A549 (cell line): ENCODE results near the gene DERA. TPM values are rescaled to one million over a fixed set of nuclear protein-coding genes. Genes with fewer than 3 reads are reported as not detected.
"Not testable (repeated sequence)": the region's sequence is repeated elsewhere in the genome, so short reads cannot be mapped to it uniquely, and the experiment has no call there.

Experiments used
- ATAC-seq, 2 experiments: fragments of 200-7000 bp in 1 of 2; fragments of >200 bp in 1 of 2; cut with Nextera tagmentation in 1 of 2; cut with Tn5 transposase in 1 of 2; 3 replicates each; pipeline versions ENCODE4 v1.8.0 to v1.9.1; 2018 to 2020; ENCODE audit warnings: mild to moderate bottlenecking in 1 of 2, moderate library complexity in 1 of 2
- CTCF ChIA-PET: fragments of 300-600 bp; sonication (Branson Sonifier 250); formaldehyde crosslinking; extraction: SDS; loops from one replicate; lab custom pipeline; 2021; ENCODE audit warnings: antibody characterized with exemption, inconsistent platforms; lab: Yijun Ruan, JAX
- POLR2A ChIA-PET: fragments of 350-600 bp; formaldehyde crosslinking; extraction: SDS; loops from one replicate; lab custom pipeline; 2021; ENCODE audit warnings: antibody characterized with exemption, inconsistent platforms; lab: Yijun Ruan, JAX
- DNase-seq, 2 experiments: peaks; one replicate each; pipeline versions ENCODE4 v3.0.0 to v3.0.0-alpha.2; 2011 to 2016; ENCODE audit warnings: low read depth in 1 of 2, low spot score in 1 of 2
- FAIRE-seq: peaks from 2 replicates; lab custom pipeline; 2011; peaks lifted over from hg19 to GRCh38; lab: Jason Lieb, UNC
- H3K27ac ChIP-seq, 2 experiments: fragments of >200 bp; sonication (Bioruptor Twin); formaldehyde crosslinking; 3 replicates each; pipeline ENCODE4 v1.5.1; 2016 to 2017
- H3K4me1 ChIP-seq: fragments of >200 bp; sonication (Bioruptor Twin); formaldehyde crosslinking; 3 replicates; pipeline ENCODE4 v1.6.1; 2016
- H3K4me2 ChIP-seq: fragments of >200 bp; sonication (Bioruptor Twin); formaldehyde crosslinking; 3 replicates; pipeline ENCODE4 v1.6.1; 2016
- H3K4me3 ChIP-seq: fragments of >200 bp; sonication (Bioruptor Twin); formaldehyde crosslinking; 3 replicates; pipeline ENCODE4 v1.5.1; 2016
- H3K9me3 ChIP-seq: fragments of >200 bp; sonication (Bioruptor Twin); formaldehyde crosslinking; 3 replicates; pipeline ENCODE4 v1.6.1; 2016
- CEBPB ChIP-seq, 2 experiments: fragments of >200 bp in 1 of 2; sonication (Bioruptor Twin) in 1 of 2; formaldehyde crosslinking in 1 of 2; IDR thresholded peaks; 2 replicates each; pipeline ENCODE4 v1.6.1; 2012 to 2016
- CHD2 ChIP-seq: fragments of 150-350 bp; IDR thresholded peaks from 2 replicates; pipeline ENCODE4 v1.6.1; 2014; ENCODE audit warnings: low read length; ENCODE audit not compliant: partially characterized antibody
- CHD4 ChIP-seq: fragments of 200-600 bp; sonication (generic); IDR thresholded peaks from 2 replicates; pipeline ENCODE4 v1.6.1; 2016; ENCODE audit warnings: antibody characterized with exemption, mild to moderate bottlenecking, borderline replicate concordance
- EHF ChIP-seq: fragments of 250-450 bp; sonication (Bioruptor Pico); IDR thresholded peaks from 2 replicates; pipeline ENCODE4 v1.5.0; 2020; ENCODE audit warnings: mild to moderate bottlenecking
- ESRRA ChIP-seq: fragments of 150-350 bp; IDR thresholded peaks from 2 replicates; pipeline ENCODE4 v1.6.1; 2014; ENCODE audit warnings: mild to moderate bottlenecking, low read length, borderline replicate concordance
- FOXS1 ChIP-seq: fragments of 250-450 bp; sonication (Bioruptor Pico); IDR thresholded peaks from 2 replicates; pipeline ENCODE4 v1.5.0; 2020; ENCODE audit warnings: mild to moderate bottlenecking, moderate library complexity
- GATA3 ChIP-seq: IDR thresholded peaks from 2 replicates; pipeline ENCODE4 v1.6.1; 2012; ENCODE audit warnings: borderline replicate concordance
- HDAC2 ChIP-seq: fragments of 200-600 bp; sonication (generic); IDR thresholded peaks from 2 replicates; pipeline ENCODE4 v1.6.1; 2016
- HES2 ChIP-seq: fragments of >200 bp; sonication (Bioruptor Twin); formaldehyde crosslinking; IDR thresholded peaks from 2 replicates; pipeline ENCODE4 v1.6.1; 2016
- HOXA7 ChIP-seq: fragments of 250-450 bp; sonication (Bioruptor Pico); IDR thresholded peaks from 2 replicates; pipeline ENCODE4 v1.5.0; 2020; ENCODE audit warnings: mild to moderate bottlenecking, moderate library complexity
- HOXB13 ChIP-seq: fragments of 250-450 bp; sonication (Bioruptor Pico); IDR thresholded peaks from 2 replicates; pipeline ENCODE4 v1.5.0; 2020; ENCODE audit warnings: low read depth, mild to moderate bottlenecking, moderate library complexity
- HOXB5 ChIP-seq: fragments of 250-450 bp; sonication (Bioruptor Pico); IDR thresholded peaks from 2 replicates; pipeline ENCODE4 v1.5.0; 2020; ENCODE audit warnings: mild to moderate bottlenecking, moderate library complexity
- JUN ChIP-seq, 2 experiments: fragments of >200 bp; sonication (Bioruptor Twin); formaldehyde crosslinking; IDR thresholded peaks; 2 replicates in 1 of 2; 3 replicates in 1 of 2; pipeline ENCODE4 v1.6.1; 2016 to 2017
- JUNB ChIP-seq: fragments of >200 bp; sonication (Bioruptor Twin); formaldehyde crosslinking; IDR thresholded peaks from 2 replicates; pipeline ENCODE4 v1.6.1; 2016
- MAFK ChIP-seq: fragments of 450-650 bp; IDR thresholded peaks from 2 replicates; pipeline ENCODE4 v1.6.1; 2014; ENCODE audit not compliant: partially characterized antibody
- NFE2L2 ChIP-seq: fragments of 150-350 bp; conservative IDR thresholded peaks from 2 replicates; pipeline ENCODE4 v1.6.1; 2014; ENCODE audit warnings: low read length
- NR3C1 ChIP-seq: fragments of >200 bp; sonication (Bioruptor Twin); formaldehyde crosslinking; IDR thresholded peaks from 3 replicates; pipeline ENCODE4 v1.6.1; 2017
- PHF8 ChIP-seq: fragments of 200-600 bp; sonication (generic); IDR thresholded peaks from 2 replicates; pipeline ENCODE4 v1.6.1; 2016; ENCODE audit warnings: low read depth, mild to moderate bottlenecking, antibody characterized with exemption, moderate library complexity, borderline replicate concordance
- RAD21 ChIP-seq, 2 experiments: fragments of >200 bp in 1 of 2; sonication (Bioruptor Twin) in 1 of 2; formaldehyde crosslinking in 1 of 2; IDR thresholded peaks in 1 of 2; conservative IDR thresholded peaks in 1 of 2; 2 replicates in 1 of 2; 3 replicates in 1 of 2; pipeline ENCODE4 v1.6.1; 2012 to 2018; ENCODE audit warnings: inconsistent platforms in 1 of 2
- RARB ChIP-seq: fragments of 250-450 bp; sonication (Bioruptor Pico); IDR thresholded peaks from 2 replicates; pipeline ENCODE4 v1.8.0; 2021; ENCODE audit warnings: mild to moderate bottlenecking, moderate library complexity
- USF2 ChIP-seq: fragments of 450-650 bp; IDR thresholded peaks from 2 replicates; pipeline ENCODE4 v1.6.1; 2014; ENCODE audit warnings: antibody characterized with exemption
- ZC3H11A ChIP-seq: fragments of 450-650 bp; IDR thresholded peaks from 2 replicates; pipeline ENCODE4 v1.6.1; 2014; ENCODE audit warnings: antibody characterized with exemption, mild to moderate bottlenecking
- WGBS: methylation state at CpG from one replicate; pipeline ENCODE4 v1.1.6; 2017; ENCODE audit errors: missing lambda C conversion rate; 5-methylcytosine and 5-hydroxymethylcytosine counted together
- polyA plus RNA-seq, 4 experiments: library from polyadenylated mRNA; depleted of rRNA in 3 of 4; stranded (reverse); fragments of >200 nt; fragmentation: RNase III in 1 of 4; extraction: RNeasy Plus Mini Kit Qiagen cat#74134 plus additional on column Dnase treatment in 1 of 4; gene quantifications; 2 replicates in 3 of 4; 3 replicates in 1 of 4; pipeline ENCODE4 v1.2.3, GENCODE V29; 2011 to 2017
- TF ChIP-seq, protein P1 (sequence below): fragments of 250-450 bp; sonication (Bioruptor Pico); IDR thresholded peaks from 2 replicates; pipeline ENCODE4 v1.5.0; 2021; ENCODE audit warnings: mild to moderate bottlenecking, moderate library complexity, borderline replicate concordance

DERA gene
- polyA plus RNA-seq, 2 of the 4 experiments (the other 2 are of a cell fraction) = 45.2 to 65.0 TPM

DNA sequence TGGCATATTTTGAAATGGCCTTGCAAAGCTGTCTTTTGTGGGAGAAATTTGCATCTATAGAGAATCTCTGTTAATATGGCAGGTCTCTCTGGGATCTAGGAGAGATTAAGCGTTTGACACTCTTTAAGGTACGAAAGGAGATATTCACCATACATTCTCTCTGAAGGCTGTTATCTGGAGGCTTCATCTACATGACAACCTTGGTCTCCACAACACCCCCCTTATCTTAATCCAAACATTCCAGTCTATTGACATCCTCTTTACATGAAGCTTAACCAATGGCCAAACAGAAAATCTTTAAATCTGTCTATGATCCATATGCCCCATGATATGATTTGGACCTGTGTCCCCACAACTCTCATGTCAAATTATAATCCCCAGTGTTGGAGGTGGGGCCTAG, 137.4 kb downstream of the DERA start:
- H3K27ac ChIP-seq = no peak overlapping the region
- no peak for FAIRE-seq
- TF ChIP-seq CHD2 = no peak
- TF ChIP-seq HOXA7 = no peak
- H3K4me2 ChIP-seq = no peak overlapping the region
- H3K4me1 ChIP-seq = no peaks in the 10 kb centered on the region
- no peak overlapping the region for H3K4me3 ChIP-seq
- no peak for DNase-seq
- ChIA-PET CTCF (no interaction called here), POLR2A (no interaction called here)
- 88% methylated on average over 2 of the region's 2 CpGs for WGBS
- ATAC-seq = no peak
- peaks cover 9% of the 10 kb centered on the region; the same call in 1 of the 3 replicates for H3K9me3 ChIP-seq

- no peaks in the 10 kb centered on the region for H3K4me1 ChIP-seq
- TF ChIP-seq PHF8 = no peak
- TF ChIP-seq MAFK = peak; percentile 80
- TF ChIP-seq, protein P1, sequence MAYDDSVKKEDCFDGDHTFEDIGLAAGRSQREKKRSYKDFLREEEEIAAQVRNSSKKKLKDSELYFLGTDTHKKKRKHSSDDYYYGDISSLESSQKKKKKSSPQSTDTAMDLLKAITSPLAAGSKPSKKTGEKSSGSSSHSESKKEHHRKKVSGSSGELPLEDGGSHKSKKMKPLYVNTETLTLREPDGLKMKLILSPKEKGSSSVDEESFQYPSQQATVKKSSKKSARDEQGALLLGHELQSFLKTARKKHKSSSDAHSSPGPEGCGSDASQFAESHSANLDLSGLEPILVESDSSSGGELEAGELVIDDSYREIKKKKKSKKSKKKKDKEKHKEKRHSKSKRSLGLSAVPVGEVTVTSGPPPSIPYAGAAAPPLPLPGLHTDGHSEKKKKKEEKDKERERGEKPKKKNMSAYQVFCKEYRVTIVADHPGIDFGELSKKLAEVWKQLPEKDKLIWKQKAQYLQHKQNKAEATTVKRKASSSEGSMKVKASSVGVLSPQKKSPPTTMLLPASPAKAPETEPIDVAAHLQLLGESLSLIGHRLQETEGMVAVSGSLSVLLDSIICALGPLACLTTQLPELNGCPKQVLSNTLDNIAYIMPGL = no peak
- no peak overlapping the region for H3K4me3 ChIP-seq
- DNase-seq (no peak), FAIRE-seq (no peak), ATAC-seq (no peak)
- ChIA-PET CTCF (no interaction called here), POLR2A (no interaction called here)
- H3K9me3 ChIP-seq = 0 out of 3 replicates have a peak, but pooled peaks cover 3% of the 10 kb centered on the region
- H3K27ac ChIP-seq = no peak overlapping the region
- WGBS = 73% methylated on average over 6 of the region's 6 CpGs
- H3K4me2 ChIP-seq = no peak overlapping the region
These were observed 145.8 kb downstream of the DERA start for GRCh38 chr12:16056910-16057309.

DNA sequence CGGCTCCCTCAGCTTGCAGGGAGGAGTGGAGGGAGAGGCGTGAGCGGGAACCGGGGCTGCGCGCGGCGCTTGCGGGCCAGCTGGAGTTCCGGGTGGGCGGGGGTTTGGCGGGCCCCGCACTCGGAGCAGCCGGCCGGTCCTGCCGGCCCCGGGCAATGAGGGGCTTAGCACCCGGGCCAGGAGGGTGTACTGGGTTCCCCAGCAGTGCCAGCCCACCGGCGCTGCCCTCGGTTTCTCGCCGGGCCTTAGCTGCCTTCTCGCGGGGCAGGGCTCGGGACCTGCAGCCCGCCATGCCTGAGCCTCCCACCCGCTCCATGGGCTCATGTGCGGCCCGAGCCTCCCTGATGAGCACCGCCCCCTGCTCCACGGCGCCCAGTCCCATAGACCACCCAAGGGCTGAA, 146.2 kb downstream of the DERA start:
- H3K4me2 ChIP-seq, H3K4me1 ChIP-seq, CTCF ChIA-PET, ATAC-seq, FAIRE-seq, H3K4me3 ChIP-seq, POLR2A ChIA-PET, H3K27ac ChIP-seq, H3K9me3 ChIP-seq, DNase-seq: not testable (repeated sequence)
- 91% methylated on average over 13 of the region's 34 CpGs for WGBS

DNA sequence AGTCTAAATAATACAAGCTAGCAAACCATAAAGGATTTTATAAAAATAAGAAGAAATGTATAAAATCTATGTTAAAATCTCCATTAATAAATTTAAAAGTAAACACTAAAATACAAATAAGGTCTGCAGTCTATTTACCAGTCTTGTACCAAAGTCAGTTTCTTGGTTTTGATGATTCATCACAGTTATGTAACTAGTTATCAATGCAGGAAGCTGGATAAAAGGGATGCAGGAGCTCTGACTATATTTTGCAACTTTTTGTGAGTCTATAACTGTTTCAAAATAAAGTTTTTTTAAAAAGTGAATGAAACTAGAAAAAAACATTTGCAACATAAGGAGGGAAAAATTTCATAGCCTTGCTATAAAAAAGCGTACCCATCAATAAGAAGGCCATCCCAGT, 151.5 kb downstream of the DERA start:
- Histone ChIP-seq H3K4me1 (peaks cover 11% of the 10 kb centered on the region; the same call in 1 of the 3 replicates), H3K4me3 (no peak overlapping the region), H3K4me2 (no peak overlapping the region), H3K27ac (no peak overlapping the region), H3K9me3 (no peaks in the 10 kb centered on the region)
- ATAC-seq (no peak), DNase-seq (no peak), FAIRE-seq (no peak)
- CTCF ChIA-PET = interaction anchor here (1.5 kb wide), 1 partner anchor 14 kb away, joined by 3 read pairs; no protein-coding TSS in a partner anchor
- POLR2A ChIA-PET = no interaction called here
- 82% methylated on average over 1 of the region's 1 CpG for WGBS
- TF ChIP-seq JUN (IDR thresholded peaks at IDR 0.05) = no peak
- no peak for TF ChIP-seq HDAC2
- TF ChIP-seq HOXB5 = no peak
- TF ChIP-seq USF2 = no peak
- TF ChIP-seq HOXA7 = no peak
- TF ChIP-seq RAD21 (conservative IDR thresholded peaks at IDR 0.05 in 1 of 2, IDR thresholded peaks at IDR 0.05 in 1 of 2) = no peak
- no peak for TF ChIP-seq GATA3
- no peak for TF ChIP-seq HES2
- TF ChIP-seq NR3C1 = no peak
- TF ChIP-seq EHF (CRISPR knock-in tag) = no peak
- no peak for TF ChIP-seq FOXS1 (CRISPR knock-in tag)
- TF ChIP-seq CHD4 = no peak
- TF ChIP-seq ZC3H11A = no peak
- TF ChIP-seq ESRRA = no peak
- TF ChIP-seq JUNB = no peak
- TF ChIP-seq RARB = no peak
- no peak for TF ChIP-seq HOXB13 (CRISPR knock-in tag)
- no peak for TF ChIP-seq CEBPB (IDR thresholded peaks at IDR 0.05)
- TF ChIP-seq NFE2L2 = no peak
